ENCODE results near the gene MBNL1.

GRCh38 chr3:152345233-152345632 is 76.5 kb downstream of the MBNL1 start:
- no peak for TF ChIP-seq CTCF (IDR thresholded peaks at IDR 0.05; ENCODE audit: low read length)
- no peak for TF ChIP-seq EZH2 (optimal IDR thresholded peaks at IDR 0.05; ENCODE audit: low read depth, low read length)
- TF ChIP-seq EZH2phosphoT487 (IDR thresholded peaks at IDR 0.05; ENCODE audit: low read length), result no peak
